ENCODE data around the gene SUGCT. TPM values are rescaled to one million over a fixed set of nuclear protein-coding genes. Genes with fewer than 3 reads are reported as not detected.

SUGCT gene
- total RNA-seq, 2 experiments from 2014 or later: 1.2 to 1.9 TPM

DNA sequence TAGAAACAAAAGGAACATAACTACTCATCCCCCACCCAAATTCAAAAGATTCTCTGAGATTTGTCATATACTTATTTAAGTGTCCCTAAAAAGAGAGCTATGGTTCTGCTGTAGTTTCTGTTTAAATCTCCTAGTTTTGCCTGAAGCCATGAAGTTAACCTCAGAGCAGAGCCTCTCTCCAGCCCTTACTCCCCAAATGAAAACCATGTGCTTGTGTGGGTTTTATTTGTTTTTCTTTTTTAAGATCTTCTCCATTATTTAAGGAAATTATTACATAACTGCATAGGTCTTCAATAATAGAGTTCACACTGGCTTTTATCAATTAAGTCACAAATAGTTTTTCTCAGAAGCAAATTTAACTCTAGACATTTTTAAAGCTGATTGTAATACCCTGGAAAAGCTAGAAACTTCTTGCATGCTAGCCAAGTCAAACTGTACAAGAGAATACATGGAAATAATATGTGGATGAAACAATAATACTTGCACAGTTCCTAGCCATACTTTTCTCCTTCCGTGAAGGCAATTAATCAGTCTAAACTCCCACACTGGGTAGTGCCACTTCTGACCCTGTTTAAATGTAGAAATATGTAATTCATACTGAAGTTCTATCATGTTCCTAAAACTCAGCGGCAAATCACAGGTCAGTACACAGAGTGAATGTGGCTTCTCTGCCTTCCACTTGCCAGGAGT is 579.7 kb downstream of the SUGCT start:
- Mint-ChIP-seq H3K4me1 (no peaks in the 10 kb centered on the region), H3K4me3 (no peak overlapping the region), H3K27me3 (peaks cover 4% of the 10 kb centered on the region), H3K9me3 (ENCODE audit: low read depth) (no peaks in the 10 kb centered on the region), H3K27ac (no peak overlapping the region), H3K36me3 (ENCODE audit: low read depth) (no peaks in the 10 kb centered on the region)
- ChIA-PET CTCF (interaction anchor here (0.7 kb wide), 1 partner anchor 54 kb away, joined by 3 read pairs; no protein-coding TSS in a partner anchor), POLR2A (no interaction called here)
- DNase-seq: no peak
- intact Hi-C loops (cut with DNase I, micrococcal nuclease): no loop called here
- no peak for ATAC-seq

DNA sequence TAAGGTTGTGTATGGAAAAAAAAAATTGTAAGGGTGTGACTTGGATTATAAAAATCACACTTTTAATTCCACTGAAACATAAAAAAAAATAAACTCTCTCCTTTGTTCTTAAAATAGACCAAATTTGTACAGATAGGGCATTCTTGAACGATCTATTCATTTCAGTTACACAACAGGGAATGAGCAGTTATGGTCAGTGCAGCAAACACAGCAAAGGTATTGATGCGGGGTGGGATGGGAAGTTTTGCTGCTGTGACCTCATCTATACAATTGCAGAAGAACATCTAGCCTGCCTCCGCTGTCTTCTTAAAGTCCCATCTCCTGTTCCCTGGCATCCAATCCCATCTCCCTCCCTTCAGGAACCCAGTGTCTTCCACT is 580.2 kb downstream of the SUGCT start:
- Mint-ChIP-seq H3K4me3 (no peak overlapping the region), H3K27me3 (peaks cover 4% of the 10 kb centered on the region), H3K9me3 (ENCODE audit: low read depth) (no peaks in the 10 kb centered on the region), H3K36me3 (ENCODE audit: low read depth) (no peaks in the 10 kb centered on the region), H3K4me1 (no peaks in the 10 kb centered on the region), H3K27ac (no peak overlapping the region)
- ATAC-seq: no peak
- CTCF ChIA-PET: no interaction called here
- DNase-seq: no peak
- POLR2A ChIA-PET: no interaction called here
- intact Hi-C loops (cut with DNase I, micrococcal nuclease): no loop called here

DNA sequence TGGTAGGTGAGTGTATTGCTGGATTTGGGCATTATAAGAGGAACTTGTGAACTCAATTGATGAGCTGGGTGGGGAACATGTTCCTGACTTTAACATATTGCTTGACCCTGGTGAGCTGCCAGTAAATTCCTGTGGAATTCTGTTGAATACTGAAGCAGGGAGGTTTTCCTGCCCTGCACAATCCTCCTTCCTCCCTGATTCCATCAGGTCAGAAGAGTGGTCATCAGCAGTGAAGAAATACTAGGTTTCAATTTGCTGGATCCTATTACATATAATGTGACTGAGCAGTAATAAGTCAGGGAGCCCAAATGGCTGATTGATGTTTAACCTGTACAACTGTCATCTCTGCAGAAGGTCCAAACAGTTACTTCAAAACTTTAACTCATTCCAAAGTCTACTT is 581.2 kb downstream of the SUGCT start:
- H3K27me3 Mint-ChIP-seq: peaks cover 4% of the 10 kb centered on the region
- intact Hi-C loops (cut with DNase I, micrococcal nuclease): no loop called here
- POLR2A ChIA-PET: no interaction called here
- no peak overlapping the region for H3K27ac Mint-ChIP-seq
- no peaks in the 10 kb centered on the region for H3K4me1 Mint-ChIP-seq
- ATAC-seq: no peak
- H3K36me3 Mint-ChIP-seq (ENCODE audit: low read depth): no peaks in the 10 kb centered on the region
- no peak overlapping the region for H3K4me3 Mint-ChIP-seq
- H3K9me3 Mint-ChIP-seq (ENCODE audit: low read depth): no peaks in the 10 kb centered on the region
- no peak for DNase-seq
- CTCF ChIA-PET: no interaction called here

DNA sequence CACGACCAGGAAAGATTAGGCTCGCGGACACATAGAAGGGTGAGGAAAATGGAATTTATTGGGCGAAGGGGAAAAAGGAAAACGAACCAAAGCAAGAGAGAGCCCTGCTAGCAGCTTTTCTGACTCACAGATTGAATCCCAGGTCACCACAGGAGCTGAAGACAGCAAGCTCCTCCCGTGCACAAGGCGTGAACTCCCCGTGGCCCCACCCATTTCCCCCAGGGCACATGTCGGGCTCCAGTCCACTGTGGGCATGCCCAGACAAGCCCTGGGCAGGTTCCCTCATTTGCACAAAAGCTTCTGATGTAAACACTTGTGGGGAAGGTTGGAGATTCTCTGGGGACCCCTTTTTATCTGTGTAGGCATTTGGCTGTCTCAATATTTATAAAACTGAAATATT is 582.4 kb downstream of the SUGCT start:
- DNase-seq: peak; percentile 59

DNA sequence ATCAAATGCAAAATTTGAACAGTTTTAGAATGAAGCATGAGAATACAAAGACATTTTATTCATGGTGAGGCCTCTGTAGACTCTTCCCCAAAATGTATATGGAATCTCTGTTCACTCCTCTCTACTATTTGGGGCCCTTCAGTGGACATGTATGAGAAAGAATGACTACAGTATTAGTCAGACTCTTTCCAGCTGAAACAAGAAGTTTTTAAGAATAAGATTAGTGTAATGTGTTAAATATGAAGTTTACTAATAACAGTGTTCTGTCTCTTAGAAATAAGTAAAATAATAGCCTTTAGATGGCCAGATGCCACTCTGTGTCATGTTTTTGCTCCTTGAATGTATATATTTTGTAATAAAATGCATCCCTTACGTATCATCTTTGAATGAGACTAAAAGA is 585.6 kb downstream of the SUGCT start:
- no peak overlapping the region for H3K4me3 Mint-ChIP-seq
- peaks cover 4% of the 10 kb centered on the region for H3K27me3 Mint-ChIP-seq
- H3K27ac Mint-ChIP-seq: no peak overlapping the region
- intact Hi-C loops (cut with DNase I, micrococcal nuclease): no loop called here
- H3K36me3 Mint-ChIP-seq (ENCODE audit: low read depth): no peaks in the 10 kb centered on the region
- CTCF ChIA-PET: no interaction called here
- DNase-seq (no peak), ATAC-seq (no peak)
- H3K9me3 Mint-ChIP-seq (ENCODE audit: low read depth): no peaks in the 10 kb centered on the region
- H3K4me1 Mint-ChIP-seq: no peaks in the 10 kb centered on the region
- POLR2A ChIA-PET: no interaction called here

More for the DNA sequence above, 582.4 kb downstream of the SUGCT start:
- Mint-ChIP-seq H3K4me3 (no peak overlapping the region), H3K36me3 (ENCODE audit: low read depth) (no peaks in the 10 kb centered on the region), H3K27me3 (peaks cover 4% of the 10 kb centered on the region), H3K27ac (no peak overlapping the region), H3K9me3 (ENCODE audit: low read depth) (no peaks in the 10 kb centered on the region), H3K4me1 (no peaks in the 10 kb centered on the region)
- intact Hi-C loops (cut with DNase I, micrococcal nuclease): no loop called here
- ATAC-seq: peak; percentile 83
- CTCF ChIA-PET: no interaction called here
- POLR2A ChIA-PET: no interaction called here

DNA sequence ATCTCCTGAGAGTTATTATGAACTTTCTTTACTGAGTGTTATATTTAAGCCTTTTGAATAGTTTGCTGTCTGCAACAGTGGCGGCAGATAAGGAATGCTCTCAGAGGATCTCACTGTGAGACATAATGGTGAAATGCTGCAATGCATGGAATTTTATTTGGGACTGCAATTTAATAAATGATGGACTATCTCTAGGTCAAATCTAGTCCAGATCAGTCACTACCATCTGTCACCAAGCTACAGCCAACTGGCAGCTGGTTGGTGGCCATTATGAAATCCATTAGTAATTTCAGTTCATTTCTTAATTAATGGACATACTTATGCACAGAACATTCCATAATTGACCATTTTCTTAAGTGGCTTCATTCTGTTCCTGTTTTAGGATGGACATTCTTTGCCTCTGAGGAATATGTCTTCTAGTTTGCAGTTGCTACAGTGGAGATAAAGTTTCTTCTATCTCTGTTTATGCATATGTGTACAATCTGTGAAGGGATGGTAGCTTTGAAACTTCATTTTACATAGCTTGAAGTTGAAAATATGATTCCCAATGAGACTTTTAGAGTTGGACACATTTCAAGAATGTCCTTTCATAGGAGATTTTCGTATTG is 586.6 kb downstream of the SUGCT start:
- Mint-ChIP-seq H3K4me1 (no peaks in the 10 kb centered on the region), H3K27me3 (no peaks in the 10 kb centered on the region), H3K4me3 (no peak overlapping the region), H3K27ac (no peak overlapping the region), H3K9me3 (ENCODE audit: low read depth) (no peaks in the 10 kb centered on the region), H3K36me3 (ENCODE audit: low read depth) (no peaks in the 10 kb centered on the region)
- DNase-seq (no peak), ATAC-seq (no peak)
- intact Hi-C loops (cut with DNase I, micrococcal nuclease): no loop called here
- ChIA-PET POLR2A (no interaction called here), CTCF (interaction anchor here (0.6 kb wide), 1 partner anchor 42 kb away, joined by 3 read pairs; no protein-coding TSS in a partner anchor)

DNA sequence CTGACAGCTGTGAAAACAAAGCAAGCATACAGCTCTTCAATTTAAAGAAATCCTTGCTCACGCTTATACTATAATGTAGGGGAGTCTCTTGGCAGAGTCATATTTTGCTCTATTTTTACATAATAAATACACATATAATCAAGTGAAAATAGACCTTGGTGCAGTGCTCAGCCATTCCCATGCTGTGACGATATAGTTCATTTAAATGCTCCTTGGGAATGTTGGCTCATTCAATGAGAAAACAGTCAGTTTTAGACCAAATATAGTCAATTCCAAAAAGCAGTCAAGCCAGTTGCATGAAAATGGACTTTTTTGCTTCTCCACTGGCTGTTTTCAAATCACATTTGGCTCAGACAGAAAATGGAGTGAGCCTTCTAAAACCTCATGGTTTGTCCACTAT is 587.4 kb downstream of the SUGCT start:
- H3K36me3 Mint-ChIP-seq (ENCODE audit: low read depth): no peaks in the 10 kb centered on the region
- no peak overlapping the region for H3K4me3 Mint-ChIP-seq
- DNase-seq (no peak), ATAC-seq (no peak)
- H3K27me3 Mint-ChIP-seq: no peaks in the 10 kb centered on the region
- H3K4me1 Mint-ChIP-seq: no peaks in the 10 kb centered on the region
- ChIA-PET CTCF (interaction anchor here (0.6 kb wide), 1 partner anchor 42 kb away, joined by 3 read pairs; no protein-coding TSS in a partner anchor), POLR2A (no interaction called here)
- H3K27ac Mint-ChIP-seq: no peak overlapping the region
- H3K9me3 Mint-ChIP-seq (ENCODE audit: low read depth): no peaks in the 10 kb centered on the region
- intact Hi-C loops (cut with DNase I, micrococcal nuclease): no loop called here

DNA sequence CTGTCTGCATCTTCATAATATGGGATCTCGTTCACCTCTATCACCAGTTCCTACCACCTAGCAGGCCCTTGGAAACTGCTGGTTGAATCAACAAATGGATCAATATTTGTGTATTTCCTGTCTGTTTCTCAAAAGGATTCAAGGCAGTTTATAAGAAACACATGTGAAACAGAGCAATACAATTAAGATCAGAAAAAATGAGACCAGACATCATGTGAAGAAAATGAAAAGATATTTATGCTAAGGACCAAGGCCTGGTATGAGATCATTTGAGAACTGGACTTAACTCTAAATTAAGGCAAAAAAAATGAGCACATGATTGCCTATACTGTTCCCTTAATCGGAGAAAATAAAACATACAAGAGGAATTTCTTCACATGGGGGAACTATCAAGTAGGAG is 589.0 kb downstream of the SUGCT start:
- no peaks in the 10 kb centered on the region for H3K9me3 Mint-ChIP-seq (ENCODE audit: low read depth)
- no peaks in the 10 kb centered on the region for H3K27me3 Mint-ChIP-seq
- DNase-seq: no peak
- ChIA-PET CTCF (no interaction called here), POLR2A (no interaction called here)
- no peak overlapping the region for H3K27ac Mint-ChIP-seq
- H3K4me3 Mint-ChIP-seq: no peak overlapping the region
- ATAC-seq: no peak
- H3K36me3 Mint-ChIP-seq (ENCODE audit: low read depth): no peaks in the 10 kb centered on the region
- intact Hi-C loops (cut with DNase I, micrococcal nuclease): no loop called here
- no peaks in the 10 kb centered on the region for H3K4me1 Mint-ChIP-seq

DNA sequence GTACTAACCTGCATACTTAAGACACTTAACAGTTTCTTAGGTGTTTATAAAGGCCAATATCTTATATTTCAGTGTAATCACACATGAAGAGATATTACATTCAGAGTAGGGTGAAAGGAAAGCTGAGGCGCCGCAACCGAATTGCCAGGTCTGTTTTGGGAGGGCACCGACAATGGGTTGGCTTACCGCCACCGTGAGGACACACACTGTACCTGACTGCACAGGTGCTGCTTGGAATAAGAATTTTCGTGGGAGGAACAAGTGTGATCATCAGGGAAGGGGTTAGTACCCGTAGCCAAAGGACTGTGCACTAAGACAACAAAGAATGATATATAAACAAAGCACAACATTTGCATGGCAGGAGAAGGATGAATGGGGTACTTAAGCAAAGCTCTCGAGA is 591.8 kb downstream of the SUGCT start:
- H3K4me1 Mint-ChIP-seq: no peaks in the 10 kb centered on the region
- ChIA-PET POLR2A (no interaction called here), CTCF (interaction anchor here (1.0 kb wide), 1 partner anchor 15 kb away, joined by 3 read pairs; no protein-coding TSS in a partner anchor)
- no peaks in the 10 kb centered on the region for H3K36me3 Mint-ChIP-seq (ENCODE audit: low read depth)
- H3K4me3 Mint-ChIP-seq: no peak overlapping the region
- no peaks in the 10 kb centered on the region for H3K27me3 Mint-ChIP-seq
- H3K9me3 Mint-ChIP-seq (ENCODE audit: low read depth): peaks cover 4% of the 10 kb centered on the region
- intact Hi-C loops (cut with DNase I, micrococcal nuclease): no loop called here
- no peak for DNase-seq
- no peak overlapping the region for H3K27ac Mint-ChIP-seq
- ATAC-seq: no peak

DNA sequence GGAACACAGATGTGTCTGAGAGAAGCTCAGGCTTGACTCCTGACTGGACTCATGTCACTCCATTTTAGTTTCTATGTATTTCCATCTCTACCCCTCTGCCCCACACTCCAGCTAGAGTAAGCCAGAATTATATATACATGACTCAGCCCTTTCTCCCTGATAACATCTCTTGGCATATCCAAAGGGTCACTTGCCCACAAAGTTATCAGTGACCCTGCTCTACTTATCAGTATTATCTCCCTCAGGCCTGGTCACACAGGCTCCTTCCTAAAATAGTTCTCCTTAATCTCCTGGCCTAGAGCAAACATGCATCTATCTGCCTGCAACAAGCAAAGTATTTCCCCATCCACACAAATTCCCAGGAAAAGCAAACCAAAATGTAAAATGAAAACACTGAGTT is 598.3 kb downstream of the SUGCT start:
- Mint-ChIP-seq H3K4me1 (peaks cover 8% of the 10 kb centered on the region), H3K36me3 (ENCODE audit: low read depth) (no peaks in the 10 kb centered on the region), H3K4me3 (no peak overlapping the region), H3K27me3 (no peaks in the 10 kb centered on the region), H3K9me3 (ENCODE audit: low read depth) (peaks cover 6% of the 10 kb centered on the region), H3K27ac (no peak overlapping the region)
- DNase-seq (no peak), ATAC-seq (no peak)
- intact Hi-C loops (cut with DNase I, micrococcal nuclease): no loop called here
- ChIA-PET CTCF (no interaction called here), POLR2A (no interaction called here)

DNA sequence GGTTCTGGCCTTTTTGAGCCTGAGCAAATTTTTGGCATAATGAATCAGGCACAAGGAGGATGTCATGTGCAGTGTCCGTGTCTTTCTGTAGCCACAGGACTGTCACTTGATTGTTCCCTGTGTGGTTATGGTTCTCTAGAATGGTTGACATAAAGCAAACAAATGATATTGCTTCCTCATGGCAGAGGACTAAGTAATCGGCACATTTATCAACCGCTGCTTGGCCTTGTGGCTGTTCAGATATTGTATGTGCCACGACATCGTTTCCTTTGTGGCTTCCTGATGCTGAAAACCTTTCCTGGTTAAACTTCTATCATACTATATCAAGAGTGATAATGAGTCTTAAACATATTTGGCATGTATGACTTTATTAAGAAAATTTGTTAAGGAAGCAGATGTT is 598.8 kb downstream of the SUGCT start:
- Mint-ChIP-seq H3K9me3 (ENCODE audit: low read depth) (peaks cover 6% of the 10 kb centered on the region), H3K27ac (no peak overlapping the region), H3K36me3 (ENCODE audit: low read depth) (no peaks in the 10 kb centered on the region), H3K4me3 (no peak overlapping the region), H3K4me1 (peaks cover 8% of the 10 kb centered on the region), H3K27me3 (no peaks in the 10 kb centered on the region)
- intact Hi-C loops (cut with DNase I, micrococcal nuclease): no loop called here
- ChIA-PET POLR2A (no interaction called here), CTCF (no interaction called here)
- ATAC-seq: no peak
- DNase-seq: no peak

DNA sequence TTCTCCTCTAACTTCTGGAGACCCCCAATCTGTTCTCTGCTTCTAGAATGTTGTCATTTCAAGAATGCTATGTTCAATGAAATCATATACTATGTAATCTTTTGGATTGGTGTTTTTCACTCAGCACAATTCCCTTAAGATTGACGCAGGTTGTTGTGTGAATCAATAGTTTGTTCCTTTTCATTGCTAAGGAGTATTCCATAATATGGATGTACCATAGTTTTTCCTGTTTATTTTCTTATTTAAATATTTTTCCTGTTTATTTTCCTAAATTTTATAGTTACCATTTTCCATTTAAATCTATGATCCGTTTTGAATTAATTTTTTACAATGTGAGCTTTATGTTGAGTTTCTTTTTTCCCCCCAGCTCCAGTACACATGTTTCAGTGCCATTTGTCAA is 604.5 kb downstream of the SUGCT start:
- ATAC-seq (no peak), DNase-seq (no peak)
- Mint-ChIP-seq H3K4me3 (no peak overlapping the region), H3K27ac (no peak overlapping the region), H3K4me1 (no peaks in the 10 kb centered on the region), H3K27me3 (no peaks in the 10 kb centered on the region), H3K36me3 (ENCODE audit: low read depth) (no peaks in the 10 kb centered on the region), H3K9me3 (ENCODE audit: low read depth) (peaks cover 2% of the 10 kb centered on the region)
- intact Hi-C loops (cut with DNase I, micrococcal nuclease): no loop called here
- POLR2A ChIA-PET: no interaction called here
- CTCF ChIA-PET: no interaction called here
